ENCODE results near the gene PIGW.

- TF ChIP-seq POLR2AphosphoS5 (IDR thresholded peaks at IDR 0.05; ENCODE audit: low read depth, low read length) (peak; percentile 44; the same call in 1 of the 2 replicates), TAF1 (IDR thresholded peaks at IDR 0.05; ENCODE audit: low read depth, low read length) (no peak), POLR2A (IDR thresholded peaks at IDR 0.05; ENCODE audit: low read depth, low read length) (no peak)
These were observed 36.1 kb upstream of the PIGW start for GRCh38 chr17:36498560-36499300.
